SK-N-DZ (cell line): ENCODE measurements around the gene CTNND1.

Source experiments
- DNase-seq: peaks from one replicate; pipeline ENCODE4 v3.0.0-alpha.2; 2015; ENCODE audit warnings: low spot score

The CTNND1 gene

DNA sequence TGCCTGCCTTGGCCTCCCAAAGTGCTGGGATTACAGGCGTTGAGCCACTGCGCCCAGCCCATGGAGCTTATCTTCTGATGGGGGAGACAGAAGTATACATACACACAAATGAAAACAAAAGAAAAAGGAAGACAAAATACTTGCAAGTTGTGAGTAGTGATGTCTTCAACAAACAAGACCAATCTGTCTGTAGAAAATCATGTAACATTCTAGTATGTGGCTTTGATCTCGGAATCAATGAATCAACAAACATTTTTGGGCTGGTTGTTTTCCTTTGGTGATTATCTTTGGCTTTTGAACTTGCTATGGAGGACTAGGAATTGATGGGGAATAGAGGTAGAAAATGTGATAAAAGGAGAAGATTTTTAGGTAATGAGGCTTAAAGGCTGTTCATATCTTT is 3.4 kb upstream of the CTNND1 start:
- no peak for DNase-seq

- DNase-seq = no peak
Observed at GRCh38 chr11:57762235-57762861, 746 bp downstream of the CTNND1 start.

GRCh38 chr11:57763568-57763967 is 2.0 kb downstream of the CTNND1 start:
- DNase-seq = peak; percentile 46

GRCh38 chr11:57764021-57764420 is 2.4 kb downstream of the CTNND1 start:
- no peak for DNase-seq

DNA sequence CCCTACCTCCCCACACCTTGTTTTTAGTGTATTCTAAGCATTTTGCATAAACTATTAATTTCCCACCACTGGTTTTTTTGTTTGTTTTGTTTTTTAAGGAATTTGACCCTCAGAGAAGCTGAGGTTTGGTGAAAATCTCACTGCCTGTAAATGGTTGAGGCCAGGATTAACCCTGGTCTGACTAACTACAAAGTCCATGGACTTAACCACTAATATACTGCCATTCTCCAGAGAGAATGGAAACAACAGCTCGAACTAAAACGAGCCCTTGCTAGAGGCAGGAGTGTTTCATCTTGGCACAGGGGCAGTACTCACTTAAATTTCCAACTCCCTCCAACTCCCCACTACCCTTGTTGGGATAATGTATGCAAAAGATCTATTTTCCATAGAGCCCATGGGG is 3.0 kb downstream of the CTNND1 start:
- DNase-seq = no peak

DNA sequence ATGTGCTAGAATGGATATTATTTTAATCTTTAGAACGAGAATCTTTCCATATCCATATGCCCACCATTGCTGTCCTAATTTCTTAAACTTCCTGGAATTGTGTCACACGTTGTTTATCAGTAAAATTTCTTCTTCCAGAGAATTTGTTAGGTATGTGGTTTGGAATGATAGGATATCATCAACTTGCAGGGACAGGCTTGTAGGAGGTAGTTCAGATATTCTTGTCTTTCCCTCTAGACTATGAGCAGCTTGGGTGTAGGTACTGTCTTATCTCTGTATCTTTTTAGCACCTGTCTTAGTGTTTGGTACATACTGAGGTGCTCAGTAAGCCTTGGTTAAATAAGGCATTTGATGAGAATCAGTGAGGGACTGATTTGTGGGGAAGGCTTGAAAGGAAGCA is 3.4 kb downstream of the CTNND1 start:
- DNase-seq = no peak

DNA sequence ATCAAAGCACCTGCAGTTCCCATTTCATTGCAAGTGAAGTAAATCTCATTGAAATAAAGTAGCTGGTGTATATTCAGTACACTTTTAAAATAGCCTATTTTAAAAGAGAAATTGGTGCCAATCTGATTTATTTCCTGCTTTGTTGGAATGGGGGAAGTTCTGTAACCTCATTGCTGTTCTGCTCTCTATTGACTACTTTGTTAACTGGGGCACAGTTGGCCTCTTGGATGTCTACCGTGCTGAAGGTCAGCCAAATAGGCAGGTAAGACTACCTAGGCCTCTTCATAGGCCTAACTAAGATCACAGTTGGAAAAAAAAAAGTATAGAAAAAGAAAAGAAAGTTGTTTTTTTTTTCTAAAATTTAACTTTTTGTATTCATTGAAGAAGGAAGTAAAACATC is 9.2 kb downstream of the CTNND1 start:
- DNase-seq = no peak

DNA sequence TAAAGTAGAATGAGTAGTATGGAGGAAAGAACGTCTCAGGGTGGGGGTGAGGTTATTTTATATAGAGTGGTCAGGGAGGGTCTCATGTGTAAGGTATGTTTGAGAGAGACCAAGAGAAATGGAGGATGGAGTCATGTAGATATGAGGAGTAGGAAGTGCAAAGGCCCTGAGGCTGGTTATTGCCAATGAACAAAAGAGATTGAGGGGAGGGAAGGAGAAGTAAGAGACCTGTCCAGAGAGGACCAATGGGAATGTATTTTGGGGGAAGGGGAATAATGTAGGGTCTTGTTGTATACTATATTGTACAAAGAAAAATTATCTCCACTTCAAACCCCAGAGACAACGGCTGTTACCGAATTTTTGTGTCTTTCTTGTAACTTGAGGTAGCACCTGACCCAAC is 9.8 kb downstream of the CTNND1 start:
- no peak for DNase-seq

- no peak for DNase-seq
Observed at GRCh38 chr11:57772562-57772961, 11.0 kb downstream of the CTNND1 start.

DNA sequence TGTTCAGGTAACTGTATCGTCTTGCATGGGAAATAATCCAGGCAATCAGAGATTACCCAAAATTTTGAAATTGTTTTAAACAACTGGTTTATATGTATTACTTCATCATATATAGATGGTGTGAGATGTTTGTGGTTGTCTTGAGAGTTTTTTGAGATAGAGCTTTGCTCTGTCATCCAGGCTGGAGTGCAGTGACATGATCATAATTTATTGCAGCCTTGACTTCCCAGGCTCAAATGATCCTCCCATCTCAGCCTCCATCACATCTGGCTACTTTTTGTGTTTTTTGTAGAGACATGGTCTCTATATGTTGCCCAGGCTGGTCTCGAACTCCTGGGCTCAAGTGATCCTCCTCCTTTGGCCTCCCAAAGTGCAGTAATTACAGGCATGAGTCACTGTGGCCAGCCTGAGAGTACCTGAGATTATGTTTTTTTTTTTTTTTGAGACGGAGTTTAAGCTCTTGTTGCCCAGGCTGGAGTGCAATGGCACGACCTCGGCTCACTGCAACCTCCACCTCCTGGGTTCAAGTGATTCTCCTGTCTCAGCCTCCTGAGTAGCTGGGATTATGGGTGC is 11.5 kb downstream of the CTNND1 start:
- DNase-seq = no peak

DNA sequence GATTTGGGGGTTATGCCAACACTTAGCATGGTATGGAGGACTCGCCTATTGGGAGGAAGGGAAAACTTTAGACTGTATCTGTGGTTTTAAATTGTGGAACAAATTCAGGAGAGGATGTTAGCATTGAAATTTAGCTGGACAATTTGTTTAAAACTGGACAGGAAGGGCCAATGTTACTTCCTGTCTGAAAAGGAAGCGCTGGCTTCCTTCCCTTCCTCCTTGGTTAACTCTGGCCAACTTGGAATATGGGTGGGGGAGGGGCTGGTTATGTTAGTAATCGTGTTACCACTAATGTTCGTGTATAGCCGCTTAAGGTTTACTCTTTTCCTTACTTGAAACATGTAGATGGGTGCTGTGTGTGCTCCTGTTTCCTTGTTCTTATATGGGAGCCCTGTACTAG is 13.9 kb downstream of the CTNND1 start:
- DNase-seq = no peak

- no peak for DNase-seq
Observed at GRCh38 chr11:57776031-57776521, 14.5 kb downstream of the CTNND1 start.

GRCh38 chr11:57776577-57777210 is 15.1 kb downstream of the CTNND1 start:
- DNase-seq = no peak

- DNase-seq = no peak
Observed at GRCh38 chr11:57777969-57778317, 16.3 kb downstream of the CTNND1 start.

GRCh38 chr11:57778318-57779037 is 16.9 kb downstream of the CTNND1 start:
- peak; percentile 60 for DNase-seq

DNA sequence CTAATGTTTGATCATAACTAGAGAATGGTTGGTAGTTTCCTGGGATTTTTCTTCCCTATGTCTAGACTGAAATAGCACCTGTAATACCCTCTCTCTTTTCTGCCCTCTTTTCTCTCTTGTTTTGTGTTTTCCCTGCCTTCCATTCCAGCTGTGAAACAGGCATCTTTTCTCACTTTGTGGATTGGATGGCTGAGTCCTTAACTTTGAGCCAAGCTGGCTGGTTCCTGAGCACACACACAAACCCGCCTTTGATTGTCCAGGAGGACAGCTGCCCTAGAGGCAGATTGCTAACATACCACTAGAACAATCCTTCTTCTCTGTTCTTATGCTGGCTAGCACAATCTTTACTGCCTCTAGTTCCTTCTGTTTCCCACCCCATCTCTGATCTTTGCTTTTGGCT is 17.7 kb downstream of the CTNND1 start:
- no peak for DNase-seq

DNA sequence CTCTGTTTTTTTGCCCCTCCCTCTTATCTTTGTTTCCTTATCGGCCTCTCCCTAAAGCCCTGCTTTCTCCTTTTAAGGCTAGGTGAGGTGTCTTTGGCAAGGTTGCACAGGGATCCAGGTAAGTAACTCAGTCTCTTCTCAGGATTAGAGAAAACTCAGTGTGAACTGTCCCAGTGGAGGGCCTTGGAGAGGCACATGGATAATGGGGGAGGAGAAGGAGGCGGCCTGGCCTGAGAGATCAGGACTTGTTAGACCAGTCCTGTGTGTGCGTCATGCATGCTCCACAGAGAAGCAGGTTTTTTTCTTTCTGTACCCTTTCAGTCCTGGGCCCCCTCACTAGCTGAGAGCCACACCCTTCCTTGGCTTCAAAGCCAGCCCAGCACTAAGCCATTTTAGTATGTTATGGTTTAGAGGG is 19.9 kb downstream of the CTNND1 start:
- DNase-seq = no peak

GRCh38 chr11:57785072-57785471 is 23.5 kb downstream of the CTNND1 start:
- no peak for DNase-seq

GRCh38 chr11:57786436-57786835 is 24.8 kb downstream of the CTNND1 start:
- no peak for DNase-seq

- DNase-seq = no peak
Observed at GRCh38 chr11:57787006-57787604, 25.5 kb downstream of the CTNND1 start.

DNA sequence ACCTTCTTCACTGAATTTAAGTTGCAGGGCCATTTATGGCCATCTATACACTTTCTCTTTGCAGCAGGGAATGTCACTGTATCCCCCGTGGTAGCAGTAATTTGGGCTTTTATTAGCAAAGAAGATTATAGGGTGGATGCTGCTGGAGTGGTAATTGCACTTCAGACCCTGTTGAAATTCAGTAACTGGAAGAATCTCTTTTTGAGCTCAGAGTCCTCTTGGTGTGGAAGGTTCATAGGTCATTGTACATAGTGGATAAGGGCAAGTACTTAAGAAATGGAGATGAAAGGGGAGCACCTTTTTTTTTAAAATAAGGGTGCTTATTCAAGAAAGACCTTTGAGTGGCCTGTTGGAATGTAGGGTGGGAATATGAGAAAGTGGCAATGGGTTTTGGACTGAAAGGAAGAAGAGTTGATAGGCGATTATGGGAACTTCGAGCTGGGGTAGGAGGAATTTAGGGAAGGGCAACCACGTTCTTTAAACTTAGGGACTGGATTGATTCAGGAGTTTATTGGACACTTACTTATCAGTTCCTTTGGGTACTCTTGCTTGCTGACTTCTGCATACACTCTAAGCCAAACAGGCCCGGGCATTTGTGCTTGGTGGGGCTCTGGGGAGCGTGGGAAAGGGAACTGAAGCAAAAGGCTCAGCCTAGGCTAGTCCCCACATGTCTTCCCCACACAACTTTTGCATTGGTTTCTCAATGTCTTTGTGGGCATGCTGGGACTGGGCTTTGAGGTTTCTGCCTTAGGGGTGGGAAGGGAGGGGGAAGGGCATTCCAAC is 26.5 kb downstream of the CTNND1 start:
- no peak for DNase-seq
